AG09319 (cell line): Measurements from ENCODE around the gene DACH2.

Source experiments
- DNase-seq: peaks from one replicate; pipeline ENCODE4 v3.0.0-alpha.2; 2010; ENCODE audit warnings: low read depth; ENCODE audit errors: extremely low read depth
- CTCF ChIP-seq: IDR thresholded peaks from 2 replicates; pipeline ENCODE4 v1.5.1; 2011; ENCODE audit warnings: low read depth, mild to moderate bottlenecking, inconsistent platforms, low read length, moderate library complexity

The DACH2 gene

GRCh38 chrX:86714441-86714840 lies 566.2 kb downstream of the DACH2 start:
- DNase-seq: no peak
- no peak for TF ChIP-seq CTCF

GRCh38 chrX:86724277-86724676 lies 576.0 kb downstream of the DACH2 start:
- TF ChIP-seq CTCF: no peak
- no peak for DNase-seq

- no peak for TF ChIP-seq CTCF
Measured at GRCh38 chrX:86747091-86747490, 598.8 kb downstream of the DACH2 start.

GRCh38 chrX:86805241-86805640 lies 657.0 kb downstream of the DACH2 start:
- DNase-seq: no peak
- no peak for TF ChIP-seq CTCF

More at GRCh38 chrX:86747091-86747490, 598.8 kb downstream of the DACH2 start:
- no peak for DNase-seq

GRCh38 chrX:86806786-86807185 lies 658.5 kb downstream of the DACH2 start:
- peak; percentile 13 for TF ChIP-seq CTCF
- DNase-seq: no peak

GRCh38 chrX:86809651-86810050 lies 661.4 kb downstream of the DACH2 start:
- DNase-seq: no peak
- no peak for TF ChIP-seq CTCF

- no peak for TF ChIP-seq CTCF
- DNase-seq: no peak
Measured at GRCh38 chrX:86829786-86830185, 681.5 kb downstream of the DACH2 start.
